GM18873 (cell line): ENCODE measurements around the gene NECAP2.

Experiments used
- ATAC-seq: cut with Tn5 transposase; IDR thresholded peaks from one replicate; pipeline ENCODE4 v1.9.1; 2021; ENCODE audit warnings: mild to moderate bottlenecking, moderate library complexity, moderate number of reproducible peaks; ENCODE audit not compliant: unreplicated experiment, low FRiP score

Gene NECAP2

GRCh38 chr1:16425125-16426025 lies 15.1 kb upstream of the NECAP2 start:
- no peak for ATAC-seq

GRCh38 chr1:16430606-16431005 lies 9.9 kb upstream of the NECAP2 start:
- ATAC-seq, result no peak

GRCh38 chr1:16433030-16433429 lies 7.5 kb upstream of the NECAP2 start:
- no peak for ATAC-seq

- ATAC-seq, result no peak
Measured at GRCh38 chr1:16434007-16434406, 6.5 kb upstream of the NECAP2 start.

- no peak for ATAC-seq
Measured at GRCh38 chr1:16434501-16434900, 6.0 kb upstream of the NECAP2 start.

- no peak for ATAC-seq
Measured at GRCh38 chr1:16436946-16437474, 3.5 kb upstream of the NECAP2 start, which contains the start of gene SPATA21. TSS of gene SPATA21 (minus strand) at chr1:16437424. CDS start at chr1:16431371, 6,053 bp downstream.

- ATAC-seq, result no peak
Measured at GRCh38 chr1:16438516-16438915, 2.0 kb upstream of the NECAP2 start.

- no peak for ATAC-seq
Measured at GRCh38 chr1:16438924-16439323, 1.6 kb upstream of the NECAP2 start.

- peak; percentile 11 for ATAC-seq
Measured at GRCh38 chr1:16440131-16440469, 424 bp upstream of the NECAP2 start.

GRCh38 chr1:16441282-16441665 lies 750 bp downstream of the NECAP2 start:
- ATAC-seq, result no peak

- no peak for ATAC-seq
Measured at GRCh38 chr1:16442265-16442664, 1.7 kb downstream of the NECAP2 start.

- ATAC-seq, result no peak
Measured at GRCh38 chr1:16442941-16443340, 2.4 kb downstream of the NECAP2 start.

GRCh38 chr1:16443975-16444770 lies 3.6 kb downstream of the NECAP2 start:
- no peak for ATAC-seq

GRCh38 chr1:16445052-16445451 lies 4.5 kb downstream of the NECAP2 start:
- no peak for ATAC-seq

GRCh38 chr1:16446116-16446515 lies 5.6 kb downstream of the NECAP2 start:
- ATAC-seq, result no peak

GRCh38 chr1:16447641-16448040 lies 7.1 kb downstream of the NECAP2 start:
- no peak for ATAC-seq

- no peak for ATAC-seq
Measured at GRCh38 chr1:16449065-16449464, 8.5 kb downstream of the NECAP2 start.

- ATAC-seq, result no peak
Measured at GRCh38 chr1:16449666-16450065, 9.1 kb downstream of the NECAP2 start.

- ATAC-seq, result no peak
Measured at GRCh38 chr1:16450863-16451481, 10.4 kb downstream of the NECAP2 start.

- ATAC-seq, result no peak
Measured at GRCh38 chr1:16451841-16452528, 11.5 kb downstream of the NECAP2 start.
